ENCODE results near the gene MMP27. TPM values are rescaled to one million over a fixed set of nuclear protein-coding genes. Genes with fewer than 3 reads are reported as not detected.
"Not testable (repeated sequence)": the region's sequence is repeated elsewhere in the genome, so short reads cannot be mapped to it uniquely, and the experiment has no call there.

MMP27 gene, protein sequence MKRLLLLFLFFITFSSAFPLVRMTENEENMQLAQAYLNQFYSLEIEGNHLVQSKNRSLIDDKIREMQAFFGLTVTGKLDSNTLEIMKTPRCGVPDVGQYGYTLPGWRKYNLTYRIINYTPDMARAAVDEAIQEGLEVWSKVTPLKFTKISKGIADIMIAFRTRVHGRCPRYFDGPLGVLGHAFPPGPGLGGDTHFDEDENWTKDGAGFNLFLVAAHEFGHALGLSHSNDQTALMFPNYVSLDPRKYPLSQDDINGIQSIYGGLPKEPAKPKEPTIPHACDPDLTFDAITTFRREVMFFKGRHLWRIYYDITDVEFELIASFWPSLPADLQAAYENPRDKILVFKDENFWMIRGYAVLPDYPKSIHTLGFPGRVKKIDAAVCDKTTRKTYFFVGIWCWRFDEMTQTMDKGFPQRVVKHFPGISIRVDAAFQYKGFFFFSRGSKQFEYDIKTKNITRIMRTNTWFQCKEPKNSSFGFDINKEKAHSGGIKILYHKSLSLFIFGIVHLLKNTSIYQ
- total RNA-seq (under 1 TPM in 1 of 6 donors, not detected in 5; 0.09 TPM), polyA plus RNA-seq (not detected)

DNA sequence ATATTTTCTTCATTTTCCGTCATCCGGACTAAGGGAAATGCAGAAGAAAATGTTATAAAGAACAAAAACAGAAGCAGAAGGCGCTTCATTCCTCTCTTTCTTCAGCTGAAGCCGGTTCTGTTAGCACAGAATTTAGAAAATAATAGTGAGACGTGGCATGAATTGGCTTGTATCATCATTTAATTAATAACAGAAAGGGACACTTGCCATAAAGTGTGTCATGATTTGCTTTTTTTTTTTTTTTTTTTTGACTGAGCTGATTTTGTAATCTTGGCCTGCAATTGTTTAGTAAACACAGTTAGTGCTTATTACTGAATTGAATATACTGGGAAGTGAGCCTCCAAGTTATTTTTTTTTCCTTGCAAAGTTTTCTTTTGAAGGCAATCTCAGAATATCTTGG lies at the start of gene MMP27:
TSS of gene MMP27 (minus strand) at position 144 of the 400 bp plus-strand sequence. CDS start at position 89, 55 bp downstream.
- DNase-seq (no peak), ATAC-seq (no peak), FAIRE-seq (no peak)
- H3K27me3 ChIP-seq: no peaks in the 10 kb centered on the region
- H3K36me3 ChIP-seq: no peaks in the 10 kb centered on the region
- 57 to 73% methylated on average over 5 of the region's 5 CpGs for WGBS, 2 donors
- intact Hi-C loops (cut with DNase I): no loop called here
- TF ChIP-seq, protein P1, sequence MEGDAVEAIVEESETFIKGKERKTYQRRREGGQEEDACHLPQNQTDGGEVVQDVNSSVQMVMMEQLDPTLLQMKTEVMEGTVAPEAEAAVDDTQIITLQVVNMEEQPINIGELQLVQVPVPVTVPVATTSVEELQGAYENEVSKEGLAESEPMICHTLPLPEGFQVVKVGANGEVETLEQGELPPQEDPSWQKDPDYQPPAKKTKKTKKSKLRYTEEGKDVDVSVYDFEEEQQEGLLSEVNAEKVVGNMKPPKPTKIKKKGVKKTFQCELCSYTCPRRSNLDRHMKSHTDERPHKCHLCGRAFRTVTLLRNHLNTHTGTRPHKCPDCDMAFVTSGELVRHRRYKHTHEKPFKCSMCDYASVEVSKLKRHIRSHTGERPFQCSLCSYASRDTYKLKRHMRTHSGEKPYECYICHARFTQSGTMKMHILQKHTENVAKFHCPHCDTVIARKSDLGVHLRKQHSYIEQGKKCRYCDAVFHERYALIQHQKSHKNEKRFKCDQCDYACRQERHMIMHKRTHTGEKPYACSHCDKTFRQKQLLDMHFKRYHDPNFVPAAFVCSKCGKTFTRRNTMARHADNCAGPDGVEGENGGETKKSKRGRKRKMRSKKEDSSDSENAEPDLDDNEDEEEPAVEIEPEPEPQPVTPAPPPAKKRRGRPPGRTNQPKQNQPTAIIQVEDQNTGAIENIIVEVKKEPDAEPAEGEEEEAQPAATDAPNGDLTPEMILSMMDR (IDR thresholded peaks at IDR 0.05): no peak
- no peak within 1 kb of the TSS for H3K27ac ChIP-seq
- no peaks in the 10 kb centered on the region for H3K4me1 ChIP-seq
- no peak within 1 kb of the TSS for H3K4me3 ChIP-seq
- no peaks in the 10 kb centered on the region for H3K9me3 ChIP-seq

DNA sequence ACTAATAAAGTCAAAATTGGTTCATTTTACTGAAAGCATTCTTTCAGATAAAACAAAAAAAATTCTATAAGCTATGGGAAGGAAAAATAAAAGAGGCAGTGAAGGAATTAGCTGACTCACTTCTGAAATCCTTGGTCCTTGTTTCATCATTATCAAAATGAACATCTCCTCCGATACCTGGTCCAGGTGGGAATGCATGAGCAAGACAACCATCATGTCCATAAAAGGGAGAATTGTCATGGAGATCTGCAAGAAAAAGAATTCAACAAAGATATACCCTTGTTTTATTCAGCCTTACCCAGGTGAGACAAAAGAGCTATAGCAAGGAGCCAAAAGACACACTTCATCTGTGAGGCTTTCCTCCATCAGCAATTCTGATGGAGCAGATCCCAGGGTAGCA lies 47.7 kb upstream of the MMP27 start:
- FAIRE-seq (no peak), ATAC-seq (no peak), DNase-seq (no peak)
- TF ChIP-seq, protein P1 (IDR thresholded peaks at IDR 0.05): no peak
- H3K27ac ChIP-seq: no peak overlapping the region
- WGBS, 2 donors: 77 to 88% methylated on average over 1 of the region's 1 CpG
- no peaks in the 10 kb centered on the region for H3K9me3 ChIP-seq
- no peaks in the 10 kb centered on the region for H3K4me1 ChIP-seq
- peaks cover 0 to 4% (median 0%) of the 10 kb centered on the region in 4 donors for H3K27me3 ChIP-seq
- H3K36me3 ChIP-seq: no peaks in the 10 kb centered on the region
- no peak overlapping the region for H3K4me3 ChIP-seq
- intact Hi-C loops (cut with DNase I): no loop called here

DNA sequence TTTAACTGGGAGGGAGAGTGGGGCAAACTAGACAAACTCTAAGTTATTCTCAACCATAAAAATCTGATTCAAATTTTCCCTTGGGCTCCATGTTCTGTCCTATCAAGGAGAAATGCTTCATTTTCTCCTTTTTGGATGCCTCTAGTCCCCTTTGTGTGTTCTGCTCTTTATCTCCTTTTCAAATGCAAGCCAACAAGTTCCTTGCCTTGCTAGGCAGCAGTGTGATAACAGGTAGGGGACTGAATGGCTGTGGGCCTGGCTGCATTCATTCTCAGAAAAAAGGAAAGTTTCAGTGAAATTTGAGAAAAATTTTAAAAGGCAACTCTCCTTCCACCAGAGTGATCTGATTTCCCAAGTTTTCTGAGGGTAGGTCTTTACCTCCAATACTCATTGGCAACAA lies 46.1 kb upstream of the MMP27 start:
- Histone ChIP-seq H3K9me3 (no peaks in the 10 kb centered on the region), H3K4me3 (no peak overlapping the region), H3K36me3 (no peaks in the 10 kb centered on the region), H3K4me1 (no peaks in the 10 kb centered on the region), H3K27ac (no peak overlapping the region), H3K27me3 (peaks cover 0 to 4% (median 0%) of the 10 kb centered on the region in 4 donors)
- FAIRE-seq (no peak), ATAC-seq (no peak), DNase-seq (no peak)
- TF ChIP-seq, protein P1 (IDR thresholded peaks at IDR 0.05): no peak
- intact Hi-C loops (cut with DNase I): no loop called here

DNA sequence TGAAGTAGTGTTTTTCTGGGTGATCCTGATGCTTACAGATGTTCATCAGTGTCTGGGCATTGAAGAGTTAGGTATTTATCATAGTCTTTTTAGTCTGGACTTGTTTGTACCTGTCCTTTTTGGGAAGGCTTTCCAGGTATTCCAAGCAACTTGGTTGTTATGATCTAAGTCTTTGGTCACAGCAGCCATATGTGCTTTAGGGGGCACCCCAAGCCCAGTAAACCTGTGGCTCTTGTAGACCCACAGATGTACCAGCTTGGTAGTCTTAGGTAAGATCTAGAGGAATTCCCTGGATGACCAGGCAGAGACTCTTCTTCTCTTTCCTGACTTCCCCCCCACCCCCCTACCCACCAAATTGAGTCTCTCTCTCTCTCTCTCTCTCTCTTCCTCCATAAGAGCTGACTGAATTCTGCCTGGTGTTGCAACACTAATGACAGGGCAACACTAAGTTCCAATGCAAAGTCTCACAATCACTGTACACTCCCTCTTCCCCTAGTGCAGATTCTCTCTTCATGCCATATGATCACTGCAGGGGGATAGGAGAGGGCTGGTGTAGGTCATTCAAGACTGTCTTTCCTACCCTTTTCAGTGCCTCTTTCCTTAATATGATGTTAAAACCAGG lies 43.6 kb upstream of the MMP27 start:
- Histone ChIP-seq H3K27ac (no peak overlapping the region), H3K4me3 (no peak overlapping the region), H3K36me3 (no peaks in the 10 kb centered on the region), H3K9me3 (no peaks in the 10 kb centered on the region), H3K4me1 (no peaks in the 10 kb centered on the region), H3K27me3 (peaks cover 0 to 4% (median 0%) of the 10 kb centered on the region in 4 donors)
- ATAC-seq (no peak), DNase-seq (no peak), FAIRE-seq (no peak)
- TF ChIP-seq, protein P1 (IDR thresholded peaks at IDR 0.05): no peak
- intact Hi-C loops (cut with DNase I): no loop called here

DNA sequence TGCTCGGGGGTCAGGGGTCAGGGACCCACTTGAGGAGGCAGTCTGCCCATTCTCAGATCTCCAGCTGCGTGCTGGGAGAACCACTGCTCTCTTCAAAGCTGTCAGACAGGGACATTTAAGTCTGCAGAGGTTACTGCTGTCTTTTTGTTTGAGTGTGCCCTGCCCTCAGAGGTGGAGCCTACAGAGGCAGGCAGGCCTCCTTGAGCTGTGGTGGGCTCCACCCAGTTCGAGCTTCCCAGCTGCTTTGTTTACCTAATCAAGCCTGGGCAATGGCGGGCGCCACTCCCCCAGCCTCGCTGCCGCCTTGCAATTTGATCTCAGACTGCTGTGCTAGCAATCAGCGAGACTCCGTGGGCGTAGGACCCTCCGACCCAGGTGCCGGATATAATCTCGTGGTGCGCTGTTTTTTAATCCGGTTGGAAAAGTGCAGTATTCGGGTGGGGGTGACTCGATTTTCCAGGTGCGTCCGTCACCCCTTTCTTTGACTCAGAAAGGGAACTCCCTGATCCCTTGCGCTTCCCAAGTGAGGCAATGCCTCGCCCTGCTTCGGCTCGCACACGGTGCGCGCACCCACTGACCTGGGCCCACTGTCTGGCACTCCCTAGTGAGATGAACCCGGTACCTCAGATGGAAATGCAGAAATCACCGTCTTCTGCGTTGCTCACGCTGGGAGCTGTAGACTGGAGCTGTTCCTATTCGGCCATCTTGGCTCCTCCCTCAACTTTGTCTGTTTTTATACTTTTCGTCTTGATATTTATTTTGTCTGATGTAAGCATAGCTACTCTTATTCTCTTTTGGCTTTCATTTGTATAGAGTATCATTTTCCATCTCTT lies 41.4 kb upstream of the MMP27 start:
- H3K36me3 ChIP-seq; H3K9me3 ChIP-seq; H3K27ac ChIP-seq; intact Hi-C loops (cut with DNase I); DNase-seq; ATAC-seq; H3K4me1 ChIP-seq; H3K27me3 ChIP-seq; FAIRE-seq: not testable (repeated sequence)
- H3K4me3 ChIP-seq: peak overlapping the region in 1 of 4 donors; percentile 34
- WGBS, 2 donors: 63 to 80% methylated on average over 27 to 32 of the region's 32 CpGs
